HEK293T (cell line): ENCODE measurements around the gene COMP.

Experiments
- BHLHE40 ChIP-seq: fragments of 450-650 bp; IDR thresholded peaks from 2 replicates; pipeline ENCODE4 v1.6.1; 2016; ENCODE audit warnings: mild to moderate bottlenecking, moderate library complexity, borderline replicate concordance
- ELF4 ChIP-seq: fragments of 450-650 bp; IDR thresholded peaks from 2 replicates; pipeline ENCODE4 v1.6.1; 2017; ENCODE audit warnings: antibody characterized with exemption

DNA sequence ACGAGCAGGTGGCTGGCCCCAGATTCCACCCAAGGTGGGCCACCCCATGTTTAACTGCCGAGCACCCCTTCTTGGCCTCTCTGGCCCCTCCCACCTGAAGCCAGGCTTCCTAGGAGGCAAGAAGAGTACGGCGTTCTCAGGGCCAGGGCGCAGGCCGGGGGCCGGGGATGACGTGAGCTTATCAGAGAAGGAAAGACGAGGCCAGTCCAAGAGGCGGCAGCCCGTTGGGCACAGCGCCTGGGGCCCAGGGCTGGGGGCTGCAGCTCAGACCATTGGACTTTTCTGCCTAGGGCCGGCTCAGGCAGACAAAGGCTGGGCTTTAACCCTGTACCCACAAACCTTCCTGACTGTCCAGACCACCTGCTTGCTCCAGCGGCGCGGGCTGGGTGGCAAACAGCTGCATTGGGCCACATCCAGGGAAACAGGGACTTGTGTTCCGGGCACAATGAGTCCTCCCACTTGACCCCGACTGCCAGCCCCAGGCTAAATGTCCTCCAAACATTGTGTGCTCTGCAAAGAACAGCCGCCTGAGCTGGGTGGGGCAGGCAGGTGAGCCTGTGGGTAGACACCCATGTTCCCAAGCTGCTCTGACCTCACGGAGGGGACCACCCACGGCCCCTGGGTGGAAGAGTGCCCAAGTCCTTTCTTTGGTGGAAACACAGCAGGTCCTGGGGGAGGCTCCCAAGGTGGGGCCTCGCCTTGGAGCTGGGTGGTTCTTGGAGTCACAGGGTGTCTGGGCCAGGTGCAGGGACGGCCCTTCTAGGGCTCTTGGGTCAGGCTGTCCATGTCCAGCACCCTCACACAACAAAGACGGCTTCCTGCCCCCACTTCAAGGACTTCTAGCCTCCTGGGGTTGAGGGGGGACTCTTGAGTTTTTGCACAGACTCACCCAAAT is 21.9 kb downstream of the COMP start:
- TF ChIP-seq BHLHE40 (no peak), ELF4 (no peak)
